Skin epidermis (tissue), 12 donors: Measurements from ENCODE around the gene LCA5L.
A peak's percentile ranks its signal among the peaks of the same experiment; 100 is the strongest.

Source experiments
- H3K27ac ChIP-seq, 21 experiments: fragments of 200-600 bp; sonication (generic) in 11 of 21; one replicate each; pipeline ENCODE4 v1.5.0; 2020; ENCODE audit warnings: mild to moderate bottlenecking in 3 of 21, inconsistent platforms in 2 of 21, moderate library complexity in 2 of 21
- H3K4me3 ChIP-seq, 7 experiments: fragments of 200-600 bp; sonication (generic) in 2 of 7; one replicate each; pipeline ENCODE4 v1.5.0; 2020; ENCODE audit warnings: inconsistent platforms in 2 of 7, mild to moderate bottlenecking in 2 of 7, moderate library complexity in 1 of 7

LCA5L gene

GRCh38 chr21:39445321-39446269, at the start of gene LCA5L:
TSS of gene LCA5L (minus strand) at chr21:39445778. CDS start at chr21:39428493, 17,285 bp downstream.
- Histone ChIP-seq H3K4me3 (peak within 1 kb of the TSS; percentile 69 to 93 (median 78)), H3K27ac (peak within 1 kb of the TSS; percentile 49 to 94 (median 90))

- H3K4me3 ChIP-seq: no peak overlapping the region
- no peak overlapping the region for H3K27ac ChIP-seq
Measured at GRCh38 chr21:39489380-39489924, 43.9 kb upstream of the LCA5L start.

- Histone ChIP-seq H3K27ac (no peak overlapping the region), H3K4me3 (no peak overlapping the region)
Measured at GRCh38 chr21:39484711-39485276, 39.2 kb upstream of the LCA5L start.

- Histone ChIP-seq H3K27ac (no peak overlapping the region), H3K4me3 (no peak overlapping the region)
Measured at GRCh38 chr21:39483917-39484316, 38.3 kb upstream of the LCA5L start.

GRCh38 chr21:39481886-39482285, 36.3 kb upstream of the LCA5L start:
- H3K4me3 ChIP-seq: no peak overlapping the region
- H3K27ac ChIP-seq: no peak overlapping the region

GRCh38 chr21:39480271-39480670, 34.7 kb upstream of the LCA5L start:
- Histone ChIP-seq H3K27ac (no peak overlapping the region), H3K4me3 (no peak overlapping the region)

GRCh38 chr21:39479814-39480182, 34.2 kb upstream of the LCA5L start:
- H3K4me3 ChIP-seq: no peak overlapping the region
- H3K27ac ChIP-seq: no peak overlapping the region

- no peak overlapping the region for H3K4me3 ChIP-seq
- no peak overlapping the region for H3K27ac ChIP-seq
Measured at GRCh38 chr21:39479164-39479813, 33.7 kb upstream of the LCA5L start.

GRCh38 chr21:39474611-39475010, 29.0 kb upstream of the LCA5L start:
- H3K27ac ChIP-seq: no peak overlapping the region
- H3K4me3 ChIP-seq: no peak overlapping the region

GRCh38 chr21:39472786-39473185, 27.2 kb upstream of the LCA5L start:
- H3K4me3 ChIP-seq: no peak overlapping the region
- no peak overlapping the region for H3K27ac ChIP-seq

GRCh38 chr21:39471598-39471997, 26.0 kb upstream of the LCA5L start:
- H3K4me3 ChIP-seq: no peak overlapping the region
- H3K27ac ChIP-seq: no peak overlapping the region

- Histone ChIP-seq H3K4me3 (no peak overlapping the region), H3K27ac (no peak overlapping the region)
Measured at GRCh38 chr21:39468559-39468958, 23.0 kb upstream of the LCA5L start.

GRCh38 chr21:39467746-39468145, 22.2 kb upstream of the LCA5L start:
- Histone ChIP-seq H3K4me3 (no peak overlapping the region), H3K27ac (no peak overlapping the region)

GRCh38 chr21:39466584-39466983, 21.0 kb upstream of the LCA5L start:
- Histone ChIP-seq H3K4me3 (no peak overlapping the region), H3K27ac (no peak overlapping the region)

- Histone ChIP-seq H3K4me3 (no peak overlapping the region), H3K27ac (no peak overlapping the region)
Measured at GRCh38 chr21:39463308-39463707, 17.7 kb upstream of the LCA5L start.

GRCh38 chr21:39461419-39461818, 15.8 kb upstream of the LCA5L start:
- Histone ChIP-seq H3K4me3 (no peak overlapping the region), H3K27ac (no peak overlapping the region)

GRCh38 chr21:39456665-39457064, 11.1 kb upstream of the LCA5L start:
- H3K27ac ChIP-seq: no peak overlapping the region
- H3K4me3 ChIP-seq: no peak overlapping the region

GRCh38 chr21:39454949-39455668, 9.5 kb upstream of the LCA5L start:
- no peak overlapping the region for H3K4me3 ChIP-seq
- no peak overlapping the region for H3K27ac ChIP-seq

GRCh38 chr21:39453571-39454179, 8.1 kb upstream of the LCA5L start:
- no peak overlapping the region for H3K4me3 ChIP-seq
- H3K27ac ChIP-seq: no peak overlapping the region
